GM21360 (cell line): ENCODE results near the gene MDM1.

Source experiments
- ATAC-seq: cut with Tn5 transposase; IDR thresholded peaks from one replicate; pipeline ENCODE4 v1.9.1; 2021; ENCODE audit warnings: mild to moderate bottlenecking, moderate library complexity; ENCODE audit not compliant: unreplicated experiment

MDM1 gene, protein sequence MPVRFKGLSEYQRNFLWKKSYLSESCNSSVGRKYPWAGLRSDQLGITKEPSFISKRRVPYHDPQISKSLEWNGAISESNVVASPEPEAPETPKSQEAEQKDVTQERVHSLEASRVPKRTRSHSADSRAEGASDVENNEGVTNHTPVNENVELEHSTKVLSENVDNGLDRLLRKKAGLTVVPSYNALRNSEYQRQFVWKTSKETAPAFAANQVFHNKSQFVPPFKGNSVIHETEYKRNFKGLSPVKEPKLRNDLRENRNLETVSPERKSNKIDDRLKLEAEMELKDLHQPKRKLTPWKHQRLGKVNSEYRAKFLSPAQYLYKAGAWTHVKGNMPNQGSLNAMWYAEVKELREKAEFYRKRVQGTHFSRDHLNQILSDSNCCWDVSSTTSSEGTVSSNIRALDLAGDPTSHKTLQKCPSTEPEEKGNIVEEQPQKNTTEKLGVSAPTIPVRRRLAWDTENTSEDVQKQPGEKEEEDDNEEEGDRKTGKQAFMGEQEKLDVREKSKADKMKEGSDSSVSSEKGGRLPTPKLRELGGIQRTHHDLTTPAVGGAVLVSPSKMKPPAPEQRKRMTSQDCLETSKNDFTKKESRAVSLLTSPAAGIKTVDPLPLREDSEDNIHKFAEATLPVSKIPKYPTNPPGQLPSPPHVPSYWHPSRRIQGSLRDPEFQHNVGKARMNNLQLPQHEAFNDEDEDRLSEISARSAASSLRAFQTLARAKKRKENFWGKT

DNA sequence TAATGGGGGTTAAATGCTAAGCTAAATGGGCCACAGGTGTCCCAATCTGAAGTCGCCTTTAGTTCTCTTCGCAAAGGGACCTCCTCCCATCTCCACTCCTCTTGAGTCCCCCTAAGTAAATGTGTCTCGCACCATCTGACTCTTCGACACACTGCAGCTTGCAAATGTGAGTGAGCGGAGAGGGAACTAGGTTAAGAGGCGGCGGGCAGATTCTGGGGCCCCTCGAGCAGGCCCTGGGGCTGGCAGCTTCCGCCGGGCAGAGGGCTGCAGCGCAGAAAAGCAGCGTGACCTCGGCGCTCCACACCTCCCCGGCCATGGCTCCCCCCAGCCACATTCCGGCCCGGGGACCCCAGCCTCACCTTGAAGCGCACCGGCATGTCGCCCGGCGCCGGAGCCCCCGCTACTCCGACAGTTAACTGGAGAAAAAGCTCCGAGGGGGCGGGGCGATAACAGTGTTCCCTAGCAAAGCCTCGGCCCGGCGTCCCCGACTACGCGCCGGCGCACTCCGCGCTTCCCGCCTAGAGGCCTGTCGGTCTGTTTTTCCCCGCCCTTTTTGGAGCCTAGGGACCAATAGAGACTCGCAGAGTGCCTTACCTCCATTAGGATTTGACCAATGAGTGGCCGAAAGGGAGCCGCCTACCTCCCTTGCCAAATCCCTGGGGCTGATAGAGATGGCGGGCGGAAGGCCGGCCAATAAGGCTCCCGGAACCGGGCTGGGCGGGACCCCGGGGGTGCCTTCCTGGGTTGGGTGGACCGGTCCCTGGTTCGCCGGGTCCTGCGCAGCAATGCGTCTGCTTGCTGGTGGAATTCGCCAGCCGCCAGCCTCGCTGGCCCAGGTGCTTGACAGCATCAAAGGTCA, at the start of gene MDM1:
Gene MDM1, minus strand, starts transcription at position 494 of the 859 bp plus-strand sequence. Its CDS starts 117 bp downstream, at position 377.
- ATAC-seq: peak; percentile 98

DNA sequence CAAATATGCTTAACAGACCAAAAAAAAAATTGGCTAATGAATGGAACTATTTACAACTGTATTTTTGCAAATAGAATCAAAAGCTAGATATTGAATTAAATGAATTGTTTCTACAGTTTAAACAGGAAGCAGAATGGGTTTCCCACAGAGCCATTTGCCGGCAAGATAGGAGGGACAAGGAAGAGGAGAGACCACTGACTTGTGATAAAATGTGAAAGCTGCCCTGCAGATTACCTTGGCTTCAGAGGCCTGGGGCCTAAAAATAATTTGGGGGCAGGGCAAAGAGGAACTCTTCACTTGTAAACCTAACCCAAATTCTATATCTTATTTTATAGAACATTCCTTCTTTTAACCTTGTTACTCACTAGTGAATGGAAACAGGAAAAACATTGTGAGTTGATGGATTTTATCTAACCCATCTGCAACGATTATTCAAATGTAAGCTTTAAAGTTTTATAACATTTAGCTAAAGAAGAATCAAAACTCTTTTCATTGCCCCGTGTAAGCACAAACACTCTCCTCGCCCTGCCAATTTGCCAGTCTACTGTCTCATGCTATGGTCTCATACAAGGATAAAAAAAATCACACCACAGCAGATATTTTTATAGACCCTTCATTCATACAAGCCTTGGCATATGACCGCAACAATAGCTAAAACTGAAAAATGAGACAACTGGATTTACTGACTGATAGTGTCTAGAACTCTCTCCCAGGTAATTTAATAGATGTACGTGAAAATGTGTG, 49.5 kb upstream of the MDM1 start:
- ATAC-seq: no peak

DNA sequence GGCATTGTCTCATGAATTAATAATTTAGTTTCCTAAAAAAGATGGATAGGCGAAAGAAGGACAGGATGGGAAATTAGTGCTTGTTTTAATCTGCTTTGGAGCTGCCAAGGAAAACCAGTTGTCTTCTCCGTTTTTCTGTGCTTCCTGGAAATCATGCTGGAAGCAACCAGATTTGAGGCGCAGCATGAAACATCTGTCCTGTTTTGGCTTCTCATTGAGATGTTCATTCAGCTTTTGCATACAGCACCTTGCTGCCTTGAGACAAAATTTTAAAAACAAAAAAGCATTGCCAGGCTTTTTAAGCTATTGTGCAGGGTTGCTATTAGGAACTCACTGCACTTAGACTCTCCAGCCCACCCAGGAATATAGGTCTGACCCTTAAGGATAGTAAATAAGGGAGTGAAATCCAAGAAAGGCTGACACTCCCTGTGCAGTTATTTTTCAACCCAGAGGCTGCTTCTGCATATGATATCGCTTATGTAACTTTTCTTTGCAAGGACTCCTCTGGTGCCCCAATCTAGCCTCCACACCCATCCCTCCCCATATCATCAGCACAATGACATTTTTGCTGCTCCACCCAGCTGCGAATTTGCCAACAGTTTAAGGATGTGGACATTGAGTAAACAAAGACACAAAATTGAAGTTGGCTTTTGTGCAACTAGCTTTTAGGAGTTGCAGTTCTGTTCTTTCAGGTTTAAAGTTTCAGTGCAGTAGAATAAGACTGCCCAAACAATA, 46.9 kb upstream of the MDM1 start:
- ATAC-seq: no peak

DNA sequence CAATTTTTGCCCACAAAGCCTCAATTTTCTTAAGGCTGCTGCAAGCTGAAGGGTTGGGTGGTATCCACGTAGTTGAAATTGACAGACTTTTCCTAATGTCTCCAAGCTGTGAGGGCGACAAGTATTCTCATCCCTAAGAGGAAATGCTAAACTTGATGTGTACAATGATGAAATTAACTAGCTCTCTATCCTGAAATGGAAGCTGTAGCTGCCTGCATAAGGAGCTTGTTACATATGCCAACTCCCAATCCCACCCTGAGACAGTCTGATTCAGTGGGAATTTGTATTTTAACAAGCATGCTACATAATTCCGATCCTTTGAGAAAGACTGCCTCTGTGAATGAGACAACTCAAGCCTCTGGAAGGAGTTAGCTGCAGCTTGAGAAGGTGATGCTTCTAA, 45.7 kb upstream of the MDM1 start:
- ATAC-seq: no peak

DNA sequence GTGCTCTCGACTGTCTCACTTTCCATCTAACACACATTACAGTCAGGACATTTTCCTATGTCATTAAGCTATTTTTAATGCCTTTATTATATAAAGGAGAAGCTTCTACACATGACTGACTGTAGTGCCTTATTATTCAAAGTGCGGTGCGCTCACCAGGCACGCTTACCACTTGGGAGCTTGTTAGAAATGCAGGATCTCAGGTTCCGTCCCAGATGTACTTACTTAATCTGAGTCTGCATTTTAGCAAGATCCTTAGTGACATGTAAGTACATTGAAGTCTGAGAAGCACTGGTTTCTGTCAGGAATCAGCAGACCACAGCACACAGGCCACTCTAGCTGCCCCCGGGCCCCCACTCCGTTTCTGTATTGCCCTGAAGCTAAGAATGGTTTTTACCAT, 44.7 kb upstream of the MDM1 start:
- no peak for ATAC-seq

DNA sequence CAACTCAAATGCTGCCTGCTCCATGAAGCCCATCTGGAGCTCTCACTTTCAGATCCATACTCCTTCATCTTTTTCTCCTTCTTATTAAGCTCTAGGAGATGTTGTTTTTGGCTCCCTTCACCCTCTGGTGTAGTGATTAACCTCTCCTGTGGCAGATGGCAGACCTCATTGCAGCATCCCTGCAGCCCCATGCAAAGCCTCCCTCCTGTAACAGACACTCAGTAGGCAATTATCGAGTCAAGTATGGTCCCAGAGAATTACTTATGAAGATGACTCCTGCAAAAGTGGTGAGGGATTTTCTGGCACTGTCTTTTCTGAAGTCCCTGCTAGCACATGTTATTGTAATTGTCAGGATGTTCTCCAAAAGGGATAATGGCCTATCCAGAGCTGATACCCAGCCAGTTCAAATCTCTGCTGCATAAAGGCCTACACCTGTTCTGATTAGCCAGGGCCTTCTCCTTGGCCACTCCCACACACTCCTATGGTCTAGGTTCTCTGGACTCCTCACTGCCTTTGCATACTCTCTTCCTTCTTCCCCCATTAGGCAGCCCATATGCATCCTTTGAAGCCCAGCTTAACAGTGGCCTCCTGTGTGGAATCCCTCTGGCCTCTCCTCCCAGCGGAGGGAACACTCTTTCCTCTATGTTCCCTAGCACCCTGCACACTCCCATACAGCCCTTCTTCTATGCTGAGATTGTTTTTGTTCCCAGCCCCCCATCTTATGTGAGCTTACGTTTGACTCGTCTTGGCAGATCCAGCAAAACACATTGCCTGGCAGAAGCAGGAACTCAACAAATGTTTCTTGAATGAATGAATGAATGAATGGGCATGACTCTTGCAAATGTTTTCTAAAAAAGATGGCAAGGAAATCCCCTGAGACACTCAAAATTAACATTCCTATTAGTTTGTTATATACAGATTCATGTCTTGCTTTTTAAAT, 43.9 kb upstream of the MDM1 start:
- no peak for ATAC-seq

DNA sequence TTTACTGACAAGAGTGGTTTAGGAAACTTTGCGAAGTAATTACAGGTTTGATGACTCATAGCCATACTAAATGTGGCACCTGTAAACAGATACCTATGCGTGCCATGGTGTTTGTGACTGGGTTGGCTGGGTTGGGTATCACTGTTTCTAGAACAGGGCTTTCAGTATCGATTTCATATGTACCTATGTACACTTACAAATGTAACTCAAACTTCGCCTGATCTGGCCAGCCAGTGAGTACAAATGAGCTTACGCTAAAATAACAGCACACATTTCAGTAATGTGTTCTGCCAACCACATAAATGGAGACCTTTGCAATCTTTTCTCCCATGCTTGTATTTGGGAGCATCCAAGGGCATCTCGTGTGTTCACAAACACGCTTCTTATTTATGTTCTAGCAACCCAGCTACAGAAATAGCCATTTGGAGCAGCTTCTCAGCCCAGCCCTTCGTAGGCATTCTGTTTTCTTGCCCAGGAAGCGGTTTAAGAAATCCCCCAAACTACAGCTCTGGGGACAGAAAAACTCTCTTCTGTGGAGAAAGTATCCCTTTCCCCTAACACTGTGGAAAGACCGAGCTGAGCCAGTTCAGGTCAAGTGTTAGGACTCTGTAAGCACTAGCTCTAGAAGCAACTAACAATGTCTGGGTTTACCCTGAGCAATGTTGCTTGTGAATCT, 42.3 kb upstream of the MDM1 start:
- peak; percentile 92 for ATAC-seq

DNA sequence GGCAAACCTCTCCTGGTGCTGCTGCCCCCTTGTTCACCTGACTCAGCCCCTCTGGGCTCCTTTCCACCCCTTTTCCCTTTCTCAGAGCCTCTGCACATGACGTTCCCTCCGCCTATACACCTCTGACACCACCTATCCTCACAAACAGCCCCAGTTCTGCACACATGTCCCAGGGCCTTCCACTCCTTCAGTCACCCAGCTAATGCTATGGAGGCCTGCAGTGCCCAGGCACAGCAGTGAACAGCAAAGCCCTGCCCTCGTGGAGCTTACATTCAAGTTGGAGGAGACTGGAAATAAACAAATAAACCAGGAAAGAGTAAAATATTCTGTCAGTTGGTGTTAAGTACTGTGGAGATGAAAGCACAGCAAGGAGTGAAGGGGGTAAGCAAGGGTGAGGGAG, 38.5 kb upstream of the MDM1 start:
- ATAC-seq: no peak

DNA sequence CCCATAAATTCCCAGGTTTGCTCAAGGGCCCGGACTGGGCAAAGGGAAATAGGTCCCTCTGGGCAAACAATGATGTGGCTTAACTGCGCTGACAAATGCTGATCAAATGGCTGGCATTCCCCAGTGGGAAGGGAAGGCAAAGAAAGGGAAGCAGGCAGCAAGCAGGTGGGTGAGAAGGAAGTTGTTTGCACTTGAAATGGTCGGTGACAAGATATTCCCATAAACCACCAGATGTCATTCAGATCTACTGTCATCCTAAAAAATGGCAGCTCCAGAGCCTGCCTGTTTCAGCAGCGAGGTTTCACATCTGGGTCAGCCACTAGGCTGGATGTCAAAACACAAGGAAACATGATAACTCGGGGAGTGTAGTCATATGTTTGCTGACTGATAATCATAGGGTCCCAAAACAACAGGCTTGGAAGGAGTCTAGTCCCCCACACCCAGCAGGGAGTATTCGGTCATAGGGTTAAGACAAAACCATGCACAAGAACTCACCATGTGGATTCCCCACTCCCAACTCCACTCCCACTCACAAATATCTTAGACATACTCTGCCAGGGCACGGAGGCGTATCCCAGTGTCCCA, 37.9 kb upstream of the MDM1 start:
- no peak for ATAC-seq

DNA sequence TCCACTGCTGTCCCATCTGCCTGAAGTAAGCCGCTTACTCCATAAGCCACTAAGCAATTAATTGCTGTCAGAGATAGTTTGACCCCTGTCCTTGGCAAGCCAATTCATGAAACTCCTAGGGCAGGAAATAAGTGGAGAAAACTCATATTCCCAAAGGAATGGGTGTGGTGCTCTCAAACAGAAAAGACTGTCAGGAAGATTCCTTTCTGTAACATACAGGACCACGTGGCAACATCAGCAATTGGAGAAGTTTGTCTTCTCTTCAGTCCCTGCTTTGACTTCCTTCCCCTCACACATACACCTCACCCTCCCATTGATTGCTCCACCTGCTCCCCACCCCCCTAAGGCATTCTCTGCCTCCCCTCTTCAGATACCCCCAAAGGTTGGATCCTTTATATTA, 36.2 kb upstream of the MDM1 start:
- no peak for ATAC-seq

DNA sequence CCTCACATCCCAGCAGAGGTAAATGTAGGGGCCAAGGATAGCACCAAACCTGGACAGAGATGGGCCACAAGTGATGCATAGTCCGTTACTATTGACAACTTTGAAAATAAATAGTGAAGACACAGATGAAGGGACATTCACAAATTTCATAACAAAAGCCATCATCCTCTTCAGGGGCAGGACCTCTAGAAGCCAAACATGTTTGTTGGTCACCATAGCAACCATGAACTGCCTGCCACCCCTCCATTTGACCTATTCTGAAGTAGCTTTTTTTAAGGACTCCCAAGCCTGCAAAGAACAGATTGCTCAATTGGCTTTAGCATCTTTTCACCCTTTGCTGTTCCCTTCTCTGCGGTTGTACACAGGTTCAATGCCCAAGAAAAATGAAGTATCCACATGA, 35.7 kb upstream of the MDM1 start:
- no peak for ATAC-seq

DNA sequence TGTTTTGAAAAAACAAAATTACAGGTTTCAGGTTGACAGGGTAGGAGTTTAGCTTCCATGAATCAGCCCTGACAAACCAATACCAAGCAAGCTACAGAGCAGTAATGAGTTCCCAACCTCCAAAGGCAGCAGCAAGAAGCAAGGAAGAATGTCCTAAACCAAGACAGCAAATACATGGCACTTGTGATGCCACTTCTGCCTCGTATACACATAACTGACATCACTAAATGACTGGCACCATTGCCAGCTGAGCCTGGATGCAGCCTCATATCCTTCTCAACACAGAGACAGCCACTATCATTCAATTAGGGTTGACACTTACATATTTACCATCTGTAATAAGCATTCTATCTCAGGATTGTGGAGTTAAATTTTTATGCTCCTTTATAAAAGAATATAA, 35.0 kb upstream of the MDM1 start:
- no peak for ATAC-seq

DNA sequence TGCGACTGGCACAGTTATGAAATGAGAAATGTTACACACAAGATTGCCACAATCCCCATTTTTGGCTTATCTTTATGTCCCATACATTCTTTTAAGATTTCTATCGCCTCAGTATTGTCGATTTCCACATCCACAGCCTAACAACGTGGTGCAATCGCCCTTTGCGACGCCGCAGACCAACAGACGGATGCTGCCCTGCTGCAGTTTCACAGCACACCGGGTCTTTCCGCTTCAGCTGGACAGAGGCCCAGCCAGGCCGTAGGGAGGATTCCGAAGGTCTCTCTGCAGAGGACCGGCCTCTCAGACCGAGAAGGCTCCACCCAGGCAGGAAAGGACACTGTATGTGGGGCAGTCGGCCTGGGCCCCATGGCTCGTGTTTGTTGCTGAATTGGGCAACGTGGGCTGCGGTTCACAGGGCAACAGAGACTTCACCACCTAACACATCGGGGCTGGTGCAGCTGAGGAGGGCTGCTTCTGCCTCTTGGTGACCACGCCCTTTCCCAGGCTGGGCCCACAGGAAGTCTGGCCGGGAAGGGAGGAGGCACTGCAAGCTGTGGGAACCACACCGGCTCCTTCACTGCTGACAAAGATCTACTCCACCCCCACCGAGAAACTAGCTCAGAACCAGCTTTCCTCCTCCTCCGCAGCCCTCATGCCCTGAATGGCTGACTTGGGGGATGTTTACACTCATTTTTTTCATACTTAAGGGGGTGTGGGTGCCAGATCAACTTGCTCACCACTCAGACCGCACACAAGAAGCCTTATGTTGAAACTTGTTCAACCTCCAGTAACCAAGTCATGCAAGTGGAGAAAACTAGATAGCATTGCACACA, 32.9 kb upstream of the MDM1 start:
- ATAC-seq: peak; percentile 80

DNA sequence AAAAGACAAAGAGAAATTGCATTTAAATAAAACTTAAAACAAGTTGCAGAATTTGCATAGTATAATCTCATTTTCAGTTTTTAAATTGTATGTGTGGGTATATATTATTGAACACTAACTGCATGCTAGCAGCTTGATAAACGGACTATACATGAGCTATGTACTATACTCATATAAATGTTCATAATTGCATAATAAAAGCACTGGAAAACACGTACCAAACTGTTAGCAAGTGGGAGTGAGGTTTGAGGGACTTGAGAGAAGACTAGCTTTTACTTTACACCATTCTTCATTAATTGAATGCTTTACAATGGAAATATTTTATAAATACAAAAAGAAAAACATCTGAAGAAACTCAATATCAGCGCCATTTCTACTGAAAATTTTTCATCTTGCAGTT, 32.2 kb upstream of the MDM1 start:
- no peak for ATAC-seq

DNA sequence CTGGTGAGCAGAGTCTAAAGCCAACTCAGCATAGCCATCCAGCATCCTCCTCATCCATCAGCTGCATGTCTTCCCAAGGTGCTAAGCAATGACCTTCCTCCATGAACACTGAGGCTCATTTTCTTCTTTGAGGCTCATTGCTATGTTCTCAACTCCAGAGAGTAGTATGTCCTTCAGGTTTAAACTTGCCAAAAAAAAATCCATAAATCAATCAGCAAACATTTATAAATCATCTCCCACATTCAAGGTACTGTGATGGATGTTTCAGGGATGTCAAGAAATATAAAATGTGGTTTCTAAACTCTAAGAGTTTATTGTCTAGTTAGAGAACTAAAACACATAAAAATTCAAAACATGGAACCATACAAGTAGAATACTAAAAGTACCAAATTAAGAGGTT, 29.8 kb upstream of the MDM1 start:
- no peak for ATAC-seq

DNA sequence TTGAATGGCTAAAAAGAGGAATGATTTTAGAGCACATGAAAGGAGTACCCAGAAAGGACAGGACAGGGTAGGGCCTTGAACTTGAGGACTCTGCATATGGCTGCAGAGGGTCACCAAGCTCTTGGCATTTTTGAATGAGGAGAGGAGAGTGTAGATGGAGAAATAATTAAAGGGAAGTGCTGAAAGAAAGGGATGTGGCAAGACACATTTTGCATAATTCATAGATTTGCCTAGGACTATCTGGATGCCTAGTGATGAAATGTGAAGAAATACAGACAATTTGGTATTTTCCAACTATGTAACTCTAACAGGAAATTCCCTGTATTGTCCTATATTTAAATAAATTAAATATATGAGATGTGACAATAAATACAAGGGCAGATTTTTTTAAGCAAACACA, 27.5 kb upstream of the MDM1 start:
- ATAC-seq: no peak
